HepG2 (cell line): ENCODE results near the gene ST6GALNAC3.

ENCODE experiments used
- AGO2 ChIP-seq: fragments of 200-400 bp; formaldehyde crosslinking; optimal IDR thresholded peaks from 2 replicates; pipeline ENCODE3; 2017; ENCODE audit warnings: mild to moderate bottlenecking, low read depth, low read length, moderate library complexity
- EZH2 ChIP-seq: conservative IDR thresholded peaks from 2 replicates; pipeline ENCODE4 v1.6.1; 2012; ENCODE audit warnings: mild to moderate bottlenecking, low read depth, low read length, moderate library complexity
- NFE2 ChIP-seq: sonication (generic); formaldehyde crosslinking; IDR thresholded peaks from 2 replicates; pipeline ENCODE4 v1.4.0; 2020; ENCODE audit warnings: missing genetic modification reagents
- POGK ChIP-seq: sonication (generic); formaldehyde crosslinking; conservative IDR thresholded peaks from 2 replicates; pipeline ENCODE4 v1.8.0; 2022; ENCODE audit warnings: mild to moderate bottlenecking, moderate library complexity, missing genetic modification reagents
- RFX5 ChIP-seq: IDR thresholded peaks from 2 replicates; pipeline ENCODE4 v1.6.1; 2011; ENCODE audit warnings: low read depth, low read length, improper control_type of control experiment
- SAP130 ChIP-seq: IDR thresholded peaks from 2 replicates; pipeline ENCODE4 v1.6.1; 2016; ENCODE audit warnings: low read depth
- ZBTB34 ChIP-seq: sonication (generic); formaldehyde crosslinking; IDR thresholded peaks from 2 replicates; pipeline ENCODE4 v1.8.0; 2022; ENCODE audit warnings: mild to moderate bottlenecking, missing genetic modification reagents
- ZGPAT ChIP-seq: IDR thresholded peaks from 2 replicates; pipeline ENCODE4 v1.6.1; 2016; ENCODE audit warnings: mild to moderate bottlenecking

GRCh38 chr1:76542359-76542758 lies 467.8 kb downstream of the ST6GALNAC3 start:
- TF ChIP-seq EZH2 = no peak
- TF ChIP-seq SAP130 (CRISPR knock-in tag) = no peak
- no peak for TF ChIP-seq AGO2
- TF ChIP-seq POGK = no peak
- no peak for TF ChIP-seq ZGPAT (CRISPR knock-in tag)
- TF ChIP-seq ZBTB34 (CRISPR knock-in tag) = no peak
- TF ChIP-seq RFX5 = no peak
- TF ChIP-seq NFE2 (CRISPR knock-in tag) = no peak
